ENCODE results near the gene LBX2. TPM values are rescaled to one million over a fixed set of nuclear protein-coding genes. Genes with fewer than 3 reads are reported as not detected.
"Not testable (repeated sequence)": the region's sequence is repeated elsewhere in the genome, so short reads cannot be mapped to it uniquely, and the experiment has no call there.

Gene LBX2
- total RNA-seq, 1 experiment from 2014 or later, result not detected

DNA sequence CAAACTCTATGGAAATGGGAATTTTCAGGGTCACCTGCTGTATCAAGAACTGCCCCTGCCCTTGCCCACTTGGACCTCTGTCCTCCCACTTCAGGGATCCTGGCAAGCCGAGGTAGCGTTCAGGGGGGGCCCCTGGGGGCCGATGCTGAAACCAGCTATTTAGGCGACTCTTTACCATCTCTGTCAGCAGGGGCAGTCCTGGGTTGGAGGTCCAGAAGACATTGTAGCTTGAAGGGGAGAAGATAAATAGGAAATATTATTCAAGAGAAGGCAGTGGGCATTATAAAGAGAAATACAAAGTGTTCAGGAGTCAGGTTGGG, 36.7 kb downstream of the LBX2 start:
- peaks cover 5% of the 10 kb centered on the region for H3K4me1 ChIP-seq (ENCODE audit: insufficient read depth, low read length, poor library complexity, severe bottlenecking)
- TF ChIP-seq EZH2 (IDR thresholded peaks at IDR 0.05; ENCODE audit: borderline replicate concordance, low read depth, low read length, poor library complexity, severe bottlenecking), result no peak
- TF ChIP-seq CTCF (conservative IDR thresholded peaks at IDR 0.05; ENCODE audit: low read depth, low read length), result no peak
- peaks cover 18% of the 10 kb centered on the region for H3K36me3 ChIP-seq (ENCODE audit: insufficient read depth, low read length, poor library complexity, severe bottlenecking)
- intact Hi-C loops (cut with micrococcal nuclease; ENCODE audit: unreplicated experiment), result no loop called here
- H3K27me3 ChIP-seq (replicated peaks; ENCODE audit: insufficient read depth, low read depth, low read length, poor library complexity), result no peaks in the 10 kb centered on the region
- BruUV-seq (replicated peaks), result no TSS peak
- ChIA-PET POLR2A (ENCODE audit: low non-redundant PET) (no interaction called here), CTCF (no interaction called here)
- H3K9me3 ChIP-seq (ENCODE audit: low read depth, low read length, poor library complexity, severe bottlenecking), result no peaks in the 10 kb centered on the region
- H3K27ac ChIP-seq (ENCODE audit: low read depth, low read length, poor library complexity, severe bottlenecking), result no peak overlapping the region
- no peak for DNase-seq (ENCODE audit: low spot score)
- no peak overlapping the region for H3K4me3 ChIP-seq (ENCODE audit: low read depth, low read length, poor library complexity, severe bottlenecking)

- DNase-seq (ENCODE audit: low spot score), result no peak
- ChIA-PET POLR2A (ENCODE audit: low non-redundant PET) (interaction anchor here (0.6 kb wide), 1 partner anchor 51 kb away, joined by 7 read pairs; no protein-coding TSS in a partner anchor), CTCF (interaction anchor here (0.6 to 0.8 kb wide), 2 partner anchors 12 to 22 kb away, joined by 3 read pairs; no protein-coding TSS in a partner anchor)
- peaks cover 18% of the 10 kb centered on the region for H3K36me3 ChIP-seq (ENCODE audit: insufficient read depth, low read length, poor library complexity, severe bottlenecking)
- TF ChIP-seq CTCF (conservative IDR thresholded peaks at IDR 0.05; ENCODE audit: low read depth, low read length) (no peak), EZH2 (IDR thresholded peaks at IDR 0.05; ENCODE audit: borderline replicate concordance, low read depth, low read length, poor library complexity, severe bottlenecking) (no peak)
- H3K4me3 ChIP-seq (ENCODE audit: low read depth, low read length, poor library complexity, severe bottlenecking), result no peak overlapping the region
- H3K4me1 ChIP-seq (ENCODE audit: insufficient read depth, low read length, poor library complexity, severe bottlenecking), result peaks cover 5% of the 10 kb centered on the region
- H3K27me3 ChIP-seq (replicated peaks; ENCODE audit: insufficient read depth, low read depth, low read length, poor library complexity), result no peaks in the 10 kb centered on the region
- H3K9me3 ChIP-seq (ENCODE audit: low read depth, low read length, poor library complexity, severe bottlenecking), result no peaks in the 10 kb centered on the region
- intact Hi-C loops (cut with micrococcal nuclease; ENCODE audit: unreplicated experiment), result no loop called here
- no peak overlapping the region for H3K27ac ChIP-seq (ENCODE audit: low read depth, low read length, poor library complexity, severe bottlenecking)
- no TSS peak for BruUV-seq (replicated peaks)
These were observed 37.2 kb downstream of the LBX2 start for GRCh38 chr2:74462054-74462785.

DNA sequence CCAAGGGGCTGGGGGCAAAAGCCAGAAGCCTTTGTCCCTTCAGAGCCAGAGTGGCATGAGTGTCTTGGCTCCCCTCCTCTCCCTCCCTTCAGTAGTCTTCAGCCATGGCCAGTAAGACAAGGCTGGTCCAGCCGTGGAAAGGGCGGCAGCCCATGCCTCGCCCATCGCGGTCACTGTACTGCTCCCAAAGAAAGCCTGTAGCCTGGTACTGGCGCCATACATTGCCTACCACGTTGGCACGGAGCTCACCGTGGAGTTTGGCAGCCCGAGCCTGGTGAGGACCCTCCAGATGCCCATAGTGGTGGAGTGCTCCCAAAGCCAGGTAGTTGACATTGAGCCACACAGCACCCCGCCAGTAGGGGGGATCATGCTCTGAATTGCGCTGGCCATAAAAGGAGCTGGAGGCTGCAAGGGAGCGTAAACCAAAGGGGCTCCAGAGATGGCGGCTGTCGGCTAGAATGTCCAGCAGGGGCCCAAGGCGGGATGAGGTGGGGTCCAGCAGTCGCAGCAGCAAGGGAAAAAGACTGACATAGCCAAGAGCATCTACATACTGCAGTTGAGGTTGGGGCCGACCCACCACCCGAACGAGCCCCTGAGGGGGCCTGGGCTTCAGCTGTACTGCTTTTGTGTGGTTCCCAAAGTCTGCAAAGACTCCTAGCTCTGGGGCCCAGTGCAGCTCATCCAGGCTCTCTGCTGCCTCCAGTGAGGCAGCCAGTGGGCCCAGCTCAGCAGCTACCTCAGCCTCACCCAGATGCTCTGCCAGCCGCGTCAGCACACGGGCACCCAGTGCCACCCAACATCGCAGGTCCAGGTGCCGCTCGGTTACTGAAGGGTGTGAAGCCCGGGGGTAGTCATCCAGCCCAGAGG, 38.0 kb downstream of the LBX2 start:
- Histone ChIP-seq H3K36me3 (ENCODE audit: insufficient read depth, low read length, poor library complexity, severe bottlenecking) (peaks cover 18% of the 10 kb centered on the region), H3K27me3 (replicated peaks; ENCODE audit: insufficient read depth, low read depth, low read length, poor library complexity) (no peaks in the 10 kb centered on the region), H3K4me1 (ENCODE audit: insufficient read depth, low read length, poor library complexity, severe bottlenecking) (peaks cover 9% of the 10 kb centered on the region), H3K9me3 (ENCODE audit: low read depth, low read length, poor library complexity, severe bottlenecking) (no peaks in the 10 kb centered on the region), H3K4me3 (ENCODE audit: low read depth, low read length, poor library complexity, severe bottlenecking) (no peak overlapping the region), H3K27ac (ENCODE audit: low read depth, low read length, poor library complexity, severe bottlenecking) (no peak overlapping the region)
- POLR2A ChIA-PET (ENCODE audit: low non-redundant PET), result interaction anchor here (0.6 kb wide), 1 partner anchor 51 kb away, joined by 7 read pairs; no protein-coding TSS in a partner anchor
- no peak for DNase-seq (ENCODE audit: low spot score)
- intact Hi-C loops (cut with micrococcal nuclease; ENCODE audit: unreplicated experiment), result no loop called here
- BruUV-seq (replicated peaks), result no TSS peak
- no peak for TF ChIP-seq EZH2 (IDR thresholded peaks at IDR 0.05; ENCODE audit: borderline replicate concordance, low read depth, low read length, poor library complexity, severe bottlenecking)
- TF ChIP-seq CTCF (conservative IDR thresholded peaks at IDR 0.05; ENCODE audit: low read depth, low read length), result no peak
- CTCF ChIA-PET, result interaction anchor here (0.6 to 0.8 kb wide), 2 partner anchors 12 to 21 kb away, joined by 3 read pairs; no protein-coding TSS in a partner anchor

GRCh38 chr2:74460187-74460586, 39.2 kb downstream of the LBX2 start:
- DNase-seq (ENCODE audit: low spot score); POLR2A ChIA-PET (ENCODE audit: low non-redundant PET); H3K9me3 ChIP-seq (ENCODE audit: low read depth, low read length, poor library complexity, severe bottlenecking); H3K27me3 ChIP-seq (replicated peaks; ENCODE audit: insufficient read depth, low read depth, low read length, poor library complexity); intact Hi-C loops (cut with micrococcal nuclease; ENCODE audit: unreplicated experiment); BruUV-seq (replicated peaks); H3K4me3 ChIP-seq (ENCODE audit: low read depth, low read length, poor library complexity, severe bottlenecking); CTCF ChIA-PET; H3K27ac ChIP-seq (ENCODE audit: low read depth, low read length, poor library complexity, severe bottlenecking): not testable (repeated sequence)
- peaks cover 21% of the 10 kb centered on the region for H3K4me1 ChIP-seq (ENCODE audit: insufficient read depth, low read length, poor library complexity, severe bottlenecking)
- H3K36me3 ChIP-seq (ENCODE audit: insufficient read depth, low read length, poor library complexity, severe bottlenecking), result peaks cover 18% of the 10 kb centered on the region

DNA sequence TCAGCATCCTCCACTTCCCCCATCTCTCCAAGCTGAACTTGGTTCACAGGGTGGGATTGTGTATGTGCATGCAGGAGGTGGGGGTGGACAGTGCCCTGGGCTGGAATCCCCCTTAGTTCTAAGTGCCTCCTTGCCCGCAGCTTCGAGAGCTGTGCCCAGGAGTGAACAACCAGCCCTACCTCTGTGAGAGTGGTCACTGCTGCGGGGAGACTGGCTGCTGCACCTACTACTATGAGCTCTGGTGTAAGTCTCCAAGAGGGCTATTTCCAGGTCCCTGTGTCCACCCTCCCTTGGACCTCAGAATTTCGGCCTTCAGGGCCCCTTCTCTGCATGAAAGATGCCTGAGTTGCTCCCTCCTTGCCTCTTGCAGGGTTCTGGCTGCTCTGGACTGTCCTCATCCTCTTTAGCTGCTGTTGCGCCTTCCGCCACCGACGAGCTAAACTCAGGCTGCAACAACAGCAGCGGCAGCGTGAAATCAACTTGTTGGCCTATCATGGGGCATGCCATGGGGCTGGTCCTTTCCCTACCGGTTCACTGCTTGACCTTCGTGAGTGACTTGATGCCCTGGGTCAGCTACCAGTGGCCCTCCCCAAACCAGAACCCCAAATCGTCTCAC, 39.8 kb downstream of the LBX2 start:
- H3K27ac ChIP-seq (ENCODE audit: low read depth, low read length, poor library complexity, severe bottlenecking); H3K9me3 ChIP-seq (ENCODE audit: low read depth, low read length, poor library complexity, severe bottlenecking); H3K27me3 ChIP-seq (replicated peaks; ENCODE audit: insufficient read depth, low read depth, low read length, poor library complexity); POLR2A ChIA-PET (ENCODE audit: low non-redundant PET); intact Hi-C loops (cut with micrococcal nuclease; ENCODE audit: unreplicated experiment); BruUV-seq (replicated peaks); DNase-seq (ENCODE audit: low spot score); CTCF ChIA-PET: not testable (repeated sequence)
- peaks cover 18% of the 10 kb centered on the region for H3K36me3 ChIP-seq (ENCODE audit: insufficient read depth, low read length, poor library complexity, severe bottlenecking)
- peak overlapping the region; percentile 92 for H3K4me3 ChIP-seq (ENCODE audit: low read depth, low read length, poor library complexity, severe bottlenecking)
- peaks cover 21% of the 10 kb centered on the region for H3K4me1 ChIP-seq (ENCODE audit: insufficient read depth, low read length, poor library complexity, severe bottlenecking)
